Hepatic stellate cell (primary cell): ENCODE measurements around the gene PCDHA10.
"Not testable (repeated sequence)": the region's sequence is repeated elsewhere in the genome, so short reads cannot be mapped to it uniquely, and the experiment has no call there.

Experiments used
- DNase-seq: peaks from one replicate; pipeline ENCODE4 v3.0.0; 2011; ENCODE audit warnings: low spot score

Gene PCDHA10

GRCh38 chr5:140840978-140841962 is 14.4 kb upstream of the PCDHA10 start, which contains the start of gene PCDHA8:
Gene PCDHA8, plus strand, starts transcription at chr5:140841187. Its CDS starts 135 bp downstream, at chr5:140841322.
- peak; percentile 21 for DNase-seq

GRCh38 chr5:140842798-140843733 is 12.6 kb upstream of the PCDHA10 start:
- no peak for DNase-seq

- DNase-seq = not testable (repeated sequence)
Measured at GRCh38 chr5:140848139-140849102, 7.3 kb upstream of the PCDHA10 start, which contains the start of gene PCDHA9. Gene PCDHA9, plus strand, starts transcription at chr5:140848382. Its CDS starts 114 bp downstream, at chr5:140848496.

GRCh38 chr5:140849831-140850634 is 5.7 kb upstream of the PCDHA10 start:
- not testable (repeated sequence) for DNase-seq

GRCh38 chr5:140857177-140857986 is 1.7 kb downstream of the PCDHA10 start:
- DNase-seq = no peak

GRCh38 chr5:140857987-140858240 is 2.2 kb downstream of the PCDHA10 start:
- no peak for DNase-seq

GRCh38 chr5:140862441-140863295 is 7.0 kb downstream of the PCDHA10 start:
- no peak for DNase-seq

GRCh38 chr5:140868721-140869554 is 13.2 kb downstream of the PCDHA10 start, which contains the start of gene PCDHA11:
Gene PCDHA11, plus strand, starts transcription at chr5:140868957. Its CDS starts 147 bp downstream, at chr5:140869104.
- no peak for DNase-seq

- no peak for DNase-seq
Measured at GRCh38 chr5:140869555-140869886, 13.8 kb downstream of the PCDHA10 start.

- DNase-seq = no peak
Measured at GRCh38 chr5:140870221-140871201, 14.8 kb downstream of the PCDHA10 start.

GRCh38 chr5:140875085-140876065 is 19.7 kb downstream of the PCDHA10 start, which contains the start of gene PCDHA12:
Gene PCDHA12, plus strand, starts transcription at chr5:140875308. Its CDS starts 165 bp downstream, at chr5:140875473.
- DNase-seq = no peak

GRCh38 chr5:140876541-140877261 is 21.0 kb downstream of the PCDHA10 start:
- not testable (repeated sequence) for DNase-seq

GRCh38 chr5:140877262-140877581 is 21.5 kb downstream of the PCDHA10 start:
- DNase-seq = no peak

- no peak for DNase-seq
Measured at GRCh38 chr5:140881889-140882590, 26.3 kb downstream of the PCDHA10 start, which contains the start of gene PCDHA13. Gene PCDHA13, plus strand, starts transcription at chr5:140882124. Its CDS starts 145 bp downstream, at chr5:140882269.
